Endothelial cell of umbilical vein (primary cell): Measurements from ENCODE around the gene SLC30A10.

Experiments used
- EZH2 ChIP-seq: IDR thresholded peaks from 2 replicates; pipeline ENCODE4 v1.6.1; 2012; ENCODE audit warnings: borderline replicate concordance, low read depth, mild to moderate bottlenecking, moderate library complexity, low read length, inconsistent platforms; ENCODE audit not compliant: severe bottlenecking
- TF ChIP-seq, protein P1 (sequence below), 2 donors: IDR thresholded peaks; 1 replicate in 1 of 2; 2 replicates in 1 of 2; pipeline ENCODE4 v1.5.1; 2011; ENCODE audit warnings: low read length in 2 of 2, mild to moderate bottlenecking in 2 of 2, moderate library complexity in 2 of 2, control low read depth in 1 of 2, inconsistent platforms in 1 of 2, low read depth in 1 of 2; ENCODE audit not compliant: insufficient read depth in 1 of 2; ENCODE audit errors: extremely low read depth in 1 of 2

DNA sequence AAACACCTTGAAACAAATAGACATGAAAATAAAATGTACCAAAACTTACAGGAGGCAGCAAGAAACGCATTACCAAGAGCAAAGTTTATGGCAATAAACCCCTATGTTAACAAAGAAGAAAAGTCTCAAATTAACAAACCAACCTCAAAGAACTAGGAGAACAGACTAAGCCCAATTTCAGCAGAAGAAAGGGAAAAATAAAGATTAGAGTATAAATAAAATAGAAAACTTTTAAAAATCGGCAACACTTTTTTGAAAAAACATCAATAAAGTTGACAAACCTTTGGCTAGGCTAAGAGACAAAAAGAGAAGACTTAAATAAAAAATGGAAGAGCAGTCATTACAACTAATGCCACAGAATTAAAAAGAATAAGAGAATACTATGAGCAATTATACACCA, 42.7 kb downstream of the SLC30A10 start:
- TF ChIP-seq, protein P1, sequence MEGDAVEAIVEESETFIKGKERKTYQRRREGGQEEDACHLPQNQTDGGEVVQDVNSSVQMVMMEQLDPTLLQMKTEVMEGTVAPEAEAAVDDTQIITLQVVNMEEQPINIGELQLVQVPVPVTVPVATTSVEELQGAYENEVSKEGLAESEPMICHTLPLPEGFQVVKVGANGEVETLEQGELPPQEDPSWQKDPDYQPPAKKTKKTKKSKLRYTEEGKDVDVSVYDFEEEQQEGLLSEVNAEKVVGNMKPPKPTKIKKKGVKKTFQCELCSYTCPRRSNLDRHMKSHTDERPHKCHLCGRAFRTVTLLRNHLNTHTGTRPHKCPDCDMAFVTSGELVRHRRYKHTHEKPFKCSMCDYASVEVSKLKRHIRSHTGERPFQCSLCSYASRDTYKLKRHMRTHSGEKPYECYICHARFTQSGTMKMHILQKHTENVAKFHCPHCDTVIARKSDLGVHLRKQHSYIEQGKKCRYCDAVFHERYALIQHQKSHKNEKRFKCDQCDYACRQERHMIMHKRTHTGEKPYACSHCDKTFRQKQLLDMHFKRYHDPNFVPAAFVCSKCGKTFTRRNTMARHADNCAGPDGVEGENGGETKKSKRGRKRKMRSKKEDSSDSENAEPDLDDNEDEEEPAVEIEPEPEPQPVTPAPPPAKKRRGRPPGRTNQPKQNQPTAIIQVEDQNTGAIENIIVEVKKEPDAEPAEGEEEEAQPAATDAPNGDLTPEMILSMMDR (IDR thresholded peaks at IDR 0.05; ENCODE audit: extremely low read depth in 1 of 2, insufficient read depth in 1 of 2, low read depth in 1 of 2, low read length in 2 of 2): no peak
- no peak for TF ChIP-seq EZH2
